Suprapubic skin (tissue), 3 donors: Measurements from ENCODE around the gene SLC30A3.

Experiments
- CTCF ChIP-seq, 2 donors: fragments of 200-600 bp in 1 of 2; fragments of 450-650 bp in 1 of 2; sonication (generic) in 1 of 2; IDR thresholded peaks; one replicate each; pipeline ENCODE4 v1.5.1; 2016 to 2019; ENCODE audit warnings: antibody characterized with exemption in 2 of 2, mild to moderate bottlenecking in 1 of 2, moderate library complexity in 1 of 2
- EP300 ChIP-seq: sonication (generic); formaldehyde crosslinking; IDR thresholded peaks from one replicate; pipeline ENCODE4 v1.6.1; 2017; ENCODE audit warnings: antibody characterized with exemption
- POLR2A ChIP-seq, 2 donors: fragments of 450-650 bp; IDR thresholded peaks; one replicate each; pipeline ENCODE4 v1.6.1; 2017; ENCODE audit warnings: antibody characterized with exemption in 2 of 2, mild to moderate bottlenecking in 2 of 2, moderate library complexity in 2 of 2

DNA sequence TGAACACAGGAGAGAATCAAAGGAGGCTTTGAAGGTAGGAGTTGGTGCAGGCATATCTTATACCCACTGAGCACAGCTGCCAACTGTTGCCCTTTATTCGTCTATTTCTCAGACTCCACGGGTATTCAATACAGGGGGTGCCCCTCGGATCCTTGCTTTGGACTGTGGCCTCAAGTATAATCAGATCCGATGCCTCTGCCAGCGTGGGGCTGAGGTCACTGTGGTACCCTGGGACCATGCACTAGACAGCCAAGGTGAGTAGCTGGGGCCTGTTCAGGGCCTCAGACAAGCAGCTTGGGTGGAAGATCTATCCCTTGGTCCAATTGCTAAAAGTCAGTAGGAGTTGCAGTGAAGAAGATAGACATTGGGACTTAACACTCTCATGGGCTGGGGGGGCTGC is 40.4 kb downstream of the SLC30A3 start:
- TF ChIP-seq CTCF (IDR thresholded peaks at IDR 0.05) (no peak), POLR2A (IDR thresholded peaks at IDR 0.05) (no peak), EP300 (no peak)
